ENCODE measurements around the gene SHC4.
"Not testable (repeated sequence)": the region's sequence is repeated elsewhere in the genome, so short reads cannot be mapped to it uniquely, and the experiment has no call there.

Gene SHC4

DNA sequence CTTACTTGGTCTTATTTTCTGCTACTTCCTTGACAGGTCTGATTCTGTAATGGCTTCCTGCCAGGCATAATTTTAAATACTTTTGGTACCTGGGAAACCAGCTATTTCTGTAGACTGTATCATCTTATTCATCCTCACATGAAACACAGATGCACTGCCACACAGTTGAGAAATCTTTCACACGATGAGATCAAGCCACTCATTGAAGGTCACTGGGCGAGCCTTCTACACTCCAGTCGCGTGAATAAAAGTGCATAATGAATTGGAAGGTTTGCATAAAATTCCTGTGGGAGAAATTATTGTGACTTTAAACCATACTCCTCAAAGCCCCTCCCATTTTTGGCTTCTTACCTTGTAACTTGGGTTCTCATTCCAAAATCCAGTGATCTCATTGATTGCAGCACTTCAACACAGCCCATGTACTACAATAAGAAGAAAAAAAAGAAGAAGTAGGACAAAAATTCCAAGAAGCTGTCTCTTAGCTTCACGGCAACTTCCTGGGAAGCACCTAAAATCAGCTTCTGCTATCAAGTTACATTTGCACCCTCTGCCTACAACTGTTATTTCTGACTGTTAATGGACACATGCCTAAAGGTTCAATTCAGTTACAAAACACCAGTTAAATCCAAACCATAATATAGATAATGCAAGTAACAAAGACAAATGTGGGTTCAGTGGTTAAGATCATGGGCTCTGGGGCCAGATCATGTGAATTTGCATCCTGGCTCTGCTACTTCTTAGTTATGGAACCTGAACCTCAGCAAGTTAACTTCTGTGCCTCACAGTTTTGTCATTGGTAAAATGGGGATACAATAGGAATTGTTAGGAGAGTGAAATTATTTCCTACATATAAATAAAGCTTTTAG, 39.0 kb downstream of the SHC4 start:
- no peak for DNase-seq (ENCODE audit: low read depth, low spot score)

DNA sequence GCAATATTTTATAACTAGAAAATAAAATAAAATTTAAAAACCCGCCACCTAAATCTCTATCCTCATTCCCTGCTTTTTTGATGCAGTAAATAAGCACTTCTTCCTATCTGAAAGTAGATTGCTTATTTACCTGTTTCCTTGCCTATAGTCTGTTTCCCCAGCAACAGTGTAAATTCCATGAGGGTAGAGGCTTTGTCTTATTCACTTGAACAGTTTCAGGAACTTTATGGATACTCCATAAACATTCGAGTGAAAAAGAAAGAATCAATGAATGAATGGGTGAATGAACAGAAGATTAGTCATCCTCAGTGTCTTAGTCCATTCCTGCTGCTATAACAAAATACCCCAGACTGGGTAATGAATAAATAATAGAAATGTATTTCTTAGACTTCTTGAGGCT, 41.7 kb downstream of the SHC4 start:
- no peak for DNase-seq (ENCODE audit: low read depth, low spot score)

DNA sequence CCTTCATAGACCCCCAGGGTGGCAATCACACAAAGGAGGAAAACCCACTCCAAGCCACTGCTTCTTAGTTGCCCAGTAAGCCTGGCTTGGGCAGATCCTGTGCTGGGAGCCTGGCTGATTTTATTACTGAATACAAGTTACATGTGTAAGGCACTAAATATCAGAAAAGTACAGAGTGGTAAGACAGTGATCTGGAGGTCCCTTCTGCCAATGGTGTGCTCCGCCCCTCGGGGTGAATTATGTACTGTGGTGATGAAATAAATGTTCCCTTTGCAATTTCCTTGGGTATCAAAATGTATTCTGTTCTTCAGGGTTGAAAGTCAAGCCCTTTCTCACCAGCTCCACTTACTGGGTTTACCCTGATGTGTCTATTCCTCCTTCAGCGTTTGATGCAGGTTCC, 47.0 kb downstream of the SHC4 start:
- no peak for DNase-seq (ENCODE audit: low read depth, low spot score)

DNA sequence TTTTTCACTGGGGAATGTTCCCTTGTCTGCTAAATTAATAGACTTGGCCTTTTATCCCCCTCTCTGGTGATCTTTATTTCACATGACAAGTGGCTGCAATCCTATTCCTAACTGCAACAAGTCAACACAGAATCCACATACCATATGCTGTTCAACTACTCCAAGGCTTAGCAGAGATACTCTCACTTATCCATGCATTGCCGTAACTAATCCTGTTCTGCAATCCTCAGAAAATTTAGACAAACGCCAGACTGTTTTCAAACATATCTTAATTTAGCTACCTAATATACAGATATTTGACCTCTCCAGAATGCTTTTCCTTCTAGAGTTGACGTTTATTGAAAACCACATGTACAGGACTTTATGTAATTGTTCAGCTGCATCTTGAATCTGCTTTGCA, 47.9 kb downstream of the SHC4 start:
- no peak for DNase-seq (ENCODE audit: low read depth, low spot score)

DNA sequence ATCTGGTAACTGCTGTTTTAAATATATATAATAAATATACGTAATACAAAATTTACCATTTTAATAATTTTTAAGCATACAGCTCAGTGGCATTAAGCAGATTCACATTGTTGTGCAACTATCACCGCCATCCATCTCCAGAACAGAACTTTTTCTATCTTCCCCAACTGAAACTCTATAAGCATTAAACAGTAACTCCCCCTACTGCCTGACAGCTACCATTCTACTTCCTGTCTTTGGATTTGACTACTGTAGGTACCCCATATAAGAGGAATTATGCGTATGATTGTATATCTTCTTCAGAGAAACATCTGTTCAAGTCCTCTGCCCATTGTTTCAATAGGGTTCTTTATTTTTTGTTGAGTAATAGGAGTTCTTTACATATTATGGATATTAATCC, 49.0 kb downstream of the SHC4 start:
- DNase-seq (ENCODE audit: low read depth, low spot score) = no peak

DNA sequence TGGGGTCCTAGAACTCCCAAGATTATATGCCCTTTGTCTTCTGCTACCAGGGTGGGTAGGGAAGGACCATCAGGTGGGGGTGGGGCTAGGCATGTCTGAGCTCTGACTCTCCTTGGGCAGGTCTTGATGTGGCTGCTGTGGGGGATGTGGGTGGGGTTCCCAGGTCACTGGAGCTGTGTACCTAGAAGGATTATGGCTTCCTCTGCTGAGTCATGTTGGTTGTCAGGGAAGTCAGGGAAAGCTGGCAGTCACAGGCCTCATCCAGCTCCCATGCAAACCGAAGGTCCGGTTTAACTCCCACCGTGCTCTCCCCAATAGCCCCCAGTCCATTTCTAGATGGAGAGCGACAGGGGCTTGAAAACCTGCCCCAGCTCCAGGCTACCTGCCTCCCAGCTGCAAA, 50.6 kb downstream of the SHC4 start:
- no peak for DNase-seq (ENCODE audit: low read depth, low spot score)

DNA sequence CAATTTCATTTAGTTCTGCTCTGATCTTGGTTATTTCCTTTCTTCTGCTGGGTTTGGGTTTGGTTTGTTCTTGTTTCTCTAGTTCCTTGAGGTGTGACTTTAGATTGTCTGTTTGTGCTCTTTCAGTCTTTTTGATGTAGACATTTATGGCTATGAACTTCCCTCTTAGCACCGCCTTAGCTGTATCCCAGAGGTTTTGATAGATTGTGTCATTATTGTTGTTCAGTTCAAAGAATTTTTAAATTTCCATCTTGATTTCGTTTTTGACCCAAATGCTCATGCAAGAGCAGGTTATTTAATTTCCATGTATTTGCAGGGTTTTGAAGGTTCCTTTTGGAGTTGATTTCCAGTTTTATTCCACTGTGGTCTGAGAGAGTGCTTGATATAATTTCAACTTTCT, 53.2 kb downstream of the SHC4 start:
- DNase-seq (ENCODE audit: low read depth, low spot score) = not testable (repeated sequence)

DNA sequence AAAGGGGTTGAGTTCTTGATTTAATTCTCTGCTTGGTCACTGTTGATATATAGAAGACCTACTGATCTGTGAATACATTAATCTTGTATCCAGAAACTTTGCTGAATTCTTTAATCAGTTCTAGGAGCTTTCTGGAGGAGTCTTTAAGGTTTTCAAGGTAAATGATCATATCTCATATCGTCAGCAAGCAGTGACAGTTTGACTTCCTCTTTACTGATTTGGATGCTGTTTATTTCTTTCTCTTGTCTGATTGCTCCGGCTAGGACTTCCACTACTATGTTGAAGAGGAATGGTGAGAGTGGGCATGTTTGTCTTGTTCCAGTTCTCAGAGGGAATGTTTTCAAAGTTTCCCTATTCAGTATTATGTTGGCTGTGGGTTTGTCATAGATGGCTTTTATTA, 54.4 kb downstream of the SHC4 start:
- not testable (repeated sequence) for DNase-seq (ENCODE audit: low read depth, low spot score)

DNA sequence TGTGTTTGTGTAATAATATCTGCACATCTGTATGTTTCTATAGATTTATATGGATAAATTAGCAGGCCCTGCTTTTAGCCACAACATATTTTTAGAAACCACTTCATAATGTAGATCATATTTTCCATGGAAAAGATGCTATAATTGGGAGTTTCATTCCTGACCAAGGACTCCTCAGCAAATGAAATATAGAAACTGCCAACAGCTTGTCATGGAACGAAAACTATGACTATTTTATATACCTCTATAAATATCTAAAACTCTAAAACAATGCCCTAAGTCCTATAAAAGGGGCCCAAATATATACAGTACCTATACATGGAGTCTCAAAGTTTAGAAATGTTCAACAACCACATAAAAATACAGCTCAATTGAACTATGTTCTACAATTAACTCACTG, 57.9 kb downstream of the SHC4 start:
- DNase-seq (ENCODE audit: low read depth, low spot score) = no peak

DNA sequence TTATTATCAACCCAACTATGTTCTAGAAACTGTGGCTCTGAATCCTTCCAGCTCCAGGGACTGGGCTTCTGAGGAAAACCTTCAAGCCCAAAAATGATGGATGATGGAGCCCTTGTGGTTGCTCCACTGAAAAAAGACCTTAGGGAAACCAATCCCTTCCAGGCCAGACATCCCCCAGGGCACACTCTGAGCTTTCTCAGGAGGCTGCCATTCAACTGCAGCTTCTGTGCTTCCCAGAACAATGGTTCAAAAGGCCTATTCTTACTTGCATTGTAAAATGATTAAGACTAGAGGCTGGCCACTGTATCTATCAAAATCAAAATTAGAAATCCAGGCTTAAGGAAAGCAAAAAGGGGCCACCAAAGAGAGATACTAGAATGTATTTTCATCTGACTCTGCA, 58.5 kb downstream of the SHC4 start:
- no peak for DNase-seq (ENCODE audit: low read depth, low spot score)

DNA sequence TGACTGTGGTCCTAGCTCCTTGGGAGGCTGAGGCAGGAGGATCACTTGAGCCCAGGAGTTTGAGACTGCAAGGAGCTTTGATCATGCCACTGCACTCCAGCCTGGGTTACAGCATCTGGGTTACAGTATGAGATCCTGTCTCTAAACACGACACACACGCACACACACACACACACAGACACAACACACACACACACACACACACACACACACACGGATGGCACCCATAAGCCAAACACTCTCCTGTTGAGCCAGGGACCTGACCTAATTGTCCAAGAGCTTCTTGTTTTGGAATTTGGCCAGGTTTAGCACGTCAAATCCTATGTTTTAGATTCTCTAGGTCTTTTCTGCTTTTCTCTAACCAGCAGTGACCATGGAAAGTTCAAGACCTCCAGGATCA, 59.0 kb downstream of the SHC4 start:
- DNase-seq (ENCODE audit: low read depth, low spot score) = no peak

DNA sequence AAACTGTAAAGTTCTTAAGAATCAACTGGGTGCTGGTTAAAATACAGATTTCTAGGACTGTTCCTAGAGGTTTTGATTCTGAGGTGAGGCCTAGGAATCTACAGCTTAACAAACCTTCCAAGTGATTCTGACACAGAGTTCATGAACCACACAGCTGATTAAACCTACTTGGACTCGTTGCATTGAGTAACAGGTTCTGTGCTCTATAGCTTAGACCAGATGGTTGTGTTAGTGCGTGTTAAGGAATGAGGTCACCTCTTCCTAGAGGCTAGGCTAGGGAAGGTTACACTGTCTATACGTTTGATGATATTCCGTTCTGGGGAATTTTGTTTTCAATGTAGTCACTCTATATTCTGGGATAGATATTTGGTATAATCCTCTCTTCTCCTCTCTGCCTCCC, 63.9 kb downstream of the SHC4 start:
- no peak for DNase-seq (ENCODE audit: low read depth, low spot score)

DNA sequence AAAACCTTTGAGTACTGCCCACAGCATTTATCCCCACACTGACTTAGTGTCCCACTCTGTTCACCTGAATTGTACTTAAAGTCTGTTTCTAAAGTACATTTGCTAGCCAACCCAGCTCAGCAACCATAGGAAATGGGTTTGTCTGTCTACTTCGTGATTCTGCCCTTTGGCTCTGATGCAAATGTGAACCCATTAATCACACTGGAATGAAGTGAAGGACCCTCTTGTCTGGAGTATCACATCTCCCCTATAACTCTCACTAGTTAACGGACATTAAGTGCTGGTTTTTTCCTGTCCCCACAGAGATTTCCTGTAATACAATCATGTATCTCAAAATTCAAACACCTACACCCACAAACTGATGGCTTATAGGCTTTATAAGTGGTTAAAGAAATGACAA, 65.3 kb downstream of the SHC4 start:
- no peak for DNase-seq (ENCODE audit: low read depth, low spot score)

DNA sequence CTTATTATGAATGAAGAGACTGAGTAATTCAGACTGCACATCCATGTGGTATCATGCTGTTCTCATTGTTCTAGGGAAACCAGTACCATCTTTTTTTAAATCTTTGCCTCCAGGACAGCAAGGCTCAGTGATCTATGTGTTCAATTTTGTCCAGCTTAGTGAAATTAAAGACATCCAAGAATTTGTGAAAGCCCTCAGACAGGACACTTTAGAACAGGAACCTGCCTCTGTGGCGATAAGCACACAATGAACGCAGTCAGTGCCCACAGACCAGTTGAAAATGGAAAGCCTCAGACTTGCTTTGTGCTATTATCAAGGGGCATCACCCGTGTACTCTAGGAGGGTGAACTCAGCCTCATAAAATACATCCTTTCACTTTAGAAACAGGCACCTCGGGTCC, 65.7 kb downstream of the SHC4 start:
- DNase-seq (ENCODE audit: low read depth, low spot score) = no peak

DNA sequence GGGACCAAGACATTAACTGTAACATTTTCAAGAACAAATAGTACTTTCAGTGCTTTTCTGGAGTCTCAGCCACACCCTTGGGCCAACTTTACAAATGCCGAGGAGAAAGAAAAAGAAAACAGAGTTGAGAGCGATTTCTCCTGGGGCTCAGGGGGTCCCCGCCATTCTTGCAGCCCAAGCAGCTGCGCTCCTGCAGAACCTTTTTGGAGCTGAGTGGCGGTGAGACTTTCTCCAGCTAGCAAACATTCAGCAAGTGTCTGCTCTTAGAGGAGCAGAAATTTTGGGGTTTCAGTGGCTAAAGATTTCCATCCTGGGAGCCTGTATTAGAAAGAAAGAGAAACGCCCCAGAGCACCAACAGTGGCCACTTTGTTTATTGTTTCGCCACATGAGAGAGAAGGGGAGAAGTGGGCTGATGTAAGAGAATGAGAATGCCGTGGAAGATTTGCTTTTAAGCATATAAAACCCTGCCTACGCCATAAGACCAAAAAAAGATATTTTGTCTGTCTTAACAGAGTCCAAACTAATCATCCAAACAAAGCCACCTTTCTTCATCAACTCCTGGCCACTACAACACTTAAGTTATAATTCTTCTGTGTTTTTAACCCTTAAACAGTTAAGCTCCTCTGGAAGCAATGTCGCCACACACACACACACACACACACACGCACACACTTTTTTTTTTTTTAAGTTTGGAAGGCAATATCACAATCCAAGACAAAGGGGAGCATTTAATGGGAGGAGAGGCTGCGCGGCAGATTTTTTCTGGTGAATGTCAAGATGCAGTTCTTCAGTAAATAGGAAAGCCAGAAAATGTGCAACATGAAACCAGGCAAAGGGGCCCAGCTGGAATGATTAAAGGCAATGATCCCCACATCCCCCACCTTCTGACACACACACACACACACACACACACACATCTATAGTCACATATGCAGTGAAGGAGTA, 66.6 kb downstream of the SHC4 start:
- peak; percentile 24 for DNase-seq (ENCODE audit: low read depth, low spot score)

DNA sequence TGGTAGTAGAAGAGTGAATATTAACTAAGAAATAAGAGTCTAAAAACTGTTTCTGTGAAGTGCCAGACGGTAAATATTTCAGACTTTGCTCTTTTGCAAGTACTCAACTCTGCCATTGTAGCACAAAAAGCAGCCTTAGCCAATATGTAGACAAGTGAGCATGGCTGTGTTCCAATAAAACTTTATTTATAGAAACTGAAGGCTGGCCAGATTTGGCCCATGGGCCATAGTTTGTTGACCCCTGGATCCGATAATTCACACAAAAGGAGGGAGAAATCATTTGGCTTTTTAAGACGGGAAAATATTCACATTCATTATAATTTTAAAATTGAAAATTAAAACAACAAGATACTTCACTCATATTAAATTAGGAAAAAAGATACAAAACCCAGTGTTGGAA, 70.4 kb downstream of the SHC4 start:
- no peak for DNase-seq (ENCODE audit: low read depth, low spot score)

DNA sequence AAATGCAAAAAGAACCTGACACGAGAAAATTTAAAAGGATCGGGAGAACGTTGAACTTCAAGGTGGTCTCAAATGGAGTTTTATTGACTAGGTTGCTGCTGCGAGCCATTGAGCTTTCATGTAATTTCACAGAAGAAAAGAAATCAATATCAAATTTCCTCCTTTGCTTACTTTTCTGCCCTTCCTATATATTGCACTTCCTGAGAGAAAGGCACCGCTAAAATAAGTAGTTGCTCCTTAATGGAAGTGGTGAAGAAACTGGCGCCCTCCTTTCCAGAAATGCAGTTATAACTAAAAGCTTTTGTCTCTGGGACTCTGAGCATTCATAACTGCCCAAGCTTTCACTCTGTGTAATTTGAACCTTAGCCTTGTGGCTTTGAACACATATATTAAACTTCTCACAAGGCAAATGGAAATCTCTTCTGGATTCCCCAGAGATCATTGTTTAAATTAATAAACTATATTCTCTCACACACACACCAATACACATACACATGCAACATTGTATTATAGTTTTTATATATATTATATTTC, 72.4 kb downstream of the SHC4 start:
- no peak for DNase-seq (ENCODE audit: low read depth, low spot score)

DNA sequence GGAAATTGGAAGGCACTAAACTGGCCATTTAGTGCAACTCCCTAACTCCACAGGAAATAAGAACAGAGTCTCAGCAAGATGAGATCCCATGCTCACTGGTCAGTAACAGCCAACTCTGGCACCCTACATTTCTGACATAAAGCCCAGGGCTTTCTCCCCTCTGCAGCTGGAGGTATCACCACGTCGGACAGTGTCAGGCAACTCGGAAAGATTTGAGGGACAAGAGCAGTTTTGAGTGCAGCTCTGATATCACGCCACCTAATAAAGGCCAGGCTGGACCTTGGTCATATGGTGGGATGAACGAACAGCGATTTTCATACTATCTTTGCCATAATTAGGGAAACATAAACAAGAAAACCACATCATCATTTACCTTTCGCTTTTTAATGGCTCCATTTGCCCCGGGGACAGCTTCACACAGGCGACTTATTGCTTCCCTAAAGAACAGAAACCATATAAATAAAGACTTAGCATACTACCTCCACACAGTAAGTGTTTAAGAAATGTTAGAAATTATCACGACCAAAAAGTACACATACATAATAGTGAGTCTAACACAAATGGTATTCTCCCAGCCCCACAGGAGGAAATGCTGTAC, 73.2 kb downstream of the SHC4 start:
- no peak for DNase-seq (ENCODE audit: low read depth, low spot score)

DNA sequence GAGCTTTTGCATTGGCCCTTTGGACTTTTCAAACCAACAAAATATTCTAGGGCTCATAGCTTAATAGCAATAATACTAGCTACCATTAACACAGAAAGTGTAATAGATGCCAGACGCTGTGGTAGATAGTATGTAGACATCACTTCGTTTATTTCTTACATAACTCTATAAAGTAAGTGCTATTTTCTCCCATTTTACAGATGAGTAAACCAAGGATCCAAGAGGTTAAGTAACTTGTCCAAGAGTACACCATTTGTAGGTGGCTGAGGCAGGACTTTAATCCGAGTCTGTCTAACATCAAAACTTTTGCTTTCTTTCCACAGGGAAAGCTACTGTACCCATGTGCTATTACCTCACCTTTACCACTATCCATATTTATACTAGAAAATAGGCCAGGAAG, 73.8 kb downstream of the SHC4 start:
- no peak for DNase-seq (ENCODE audit: low read depth, low spot score)

DNA sequence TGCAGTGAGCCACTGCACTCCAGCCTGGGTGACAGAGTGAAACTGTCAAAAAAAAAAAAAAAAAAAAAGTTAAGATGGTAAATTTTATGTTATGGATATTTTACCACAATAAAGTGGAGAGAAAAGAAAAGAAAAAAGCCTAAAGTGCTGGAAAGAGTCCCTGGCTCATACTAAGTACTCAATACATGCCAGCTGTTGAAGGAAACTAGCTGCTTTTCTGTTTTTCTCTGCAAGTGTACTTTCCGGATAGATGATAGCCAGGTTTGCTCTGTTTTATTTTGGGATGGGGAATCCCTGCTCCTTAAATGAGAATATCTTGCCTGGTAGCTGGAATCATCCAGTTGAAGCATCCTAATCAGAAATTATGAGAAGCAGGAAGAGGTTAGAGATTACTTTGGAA, 74.9 kb downstream of the SHC4 start:
- no peak for DNase-seq (ENCODE audit: low read depth, low spot score)

DNA sequence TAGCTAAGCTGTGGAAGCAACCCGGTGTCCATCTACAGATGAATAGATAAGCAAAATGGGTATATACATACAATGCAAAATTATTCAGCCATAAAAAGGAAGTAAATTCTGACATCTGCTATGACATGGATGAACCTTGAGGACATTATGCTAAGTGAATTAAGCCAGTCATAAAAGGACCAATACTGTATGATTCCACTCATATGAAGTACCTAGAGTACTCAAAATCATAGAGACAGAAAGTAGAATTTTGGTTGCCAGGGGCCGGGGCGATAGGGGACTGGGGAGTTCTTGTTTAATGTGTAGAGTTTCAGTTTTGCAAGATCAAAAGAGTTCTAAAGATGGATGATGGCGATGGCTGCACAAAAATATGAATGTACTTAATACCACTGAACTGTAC, 75.5 kb downstream of the SHC4 start:
- no peak for DNase-seq (ENCODE audit: low read depth, low spot score)

DNA sequence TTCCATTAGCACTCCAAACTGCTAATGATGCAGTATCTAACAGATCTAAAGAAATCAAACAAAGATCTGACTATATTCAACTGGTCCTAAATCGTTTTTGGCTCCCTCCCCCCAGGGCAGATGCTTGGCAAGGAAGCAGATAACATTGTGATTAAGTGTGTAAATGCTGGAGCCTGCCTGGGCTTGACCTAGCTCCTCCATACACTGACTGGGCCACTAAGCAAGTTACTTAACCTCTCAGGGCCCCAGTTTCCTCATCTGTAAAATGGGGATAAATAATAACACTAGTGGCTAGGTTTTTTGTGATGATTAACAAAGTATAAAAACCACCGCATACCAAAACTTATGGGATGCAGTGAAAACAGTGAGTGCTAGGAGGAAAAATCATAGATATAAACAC, 76.6 kb downstream of the SHC4 start:
- no peak for DNase-seq (ENCODE audit: low read depth, low spot score)

Measured in brain pericyte (primary cell).